SK-N-MC (cell line): ENCODE results near the gene C1QL1.

Source experiments
- EZH2 ChIP-seq: fragments of 200-600 bp; sonication (generic); IDR thresholded peaks from one replicate; pipeline ENCODE4 v1.6.1; 2017; ENCODE audit warnings: antibody characterized with exemption
- FOXP2 ChIP-seq: optimal IDR thresholded peaks from 2 replicates; pipeline ENCODE3; 2011; ENCODE audit warnings: mild to moderate bottlenecking, moderate library complexity; ENCODE audit not compliant: insufficient read depth; ENCODE audit errors: extremely low read length, control extremely low read depth
- POLR2AphosphoS5 ChIP-seq: IDR thresholded peaks from 2 replicates; pipeline ENCODE4 v1.6.1; 2012; ENCODE audit warnings: mild to moderate bottlenecking, low read depth, low read length, borderline replicate concordance

- TF ChIP-seq EZH2: no peak
- no peak for TF ChIP-seq FOXP2
- no peak for TF ChIP-seq POLR2AphosphoS5
Measured at GRCh38 chr17:44960691-44961090, 7.4 kb downstream of the C1QL1 start.
